HL-60 (cell line): ENCODE results near the gene CFTR.
"Not testable (repeated sequence)": the region's sequence is repeated elsewhere in the genome, so short reads cannot be mapped to it uniquely, and the experiment has no call there.

Experiments used
- DNase-seq, 2 experiments: peaks; one replicate each; pipeline ENCODE4 v3.0.0-alpha.2; 2010 to 2020; ENCODE audit warnings: low read depth in 1 of 2, low spot score in 1 of 2
- H3K27ac ChIP-seq: fragments of 250-450 bp; sonication (Bioruptor Pico); replicated peaks from 2 replicates; pipeline ENCODE4 v1.5.1; 2020; ENCODE audit warnings: mild to moderate bottlenecking, moderate library complexity
- H3K27me3 ChIP-seq: fragments of 250-450 bp; sonication (Bioruptor Pico); 2 replicates; pipeline ENCODE4 v1.5.1; 2021; ENCODE audit warnings: mild to moderate bottlenecking, moderate library complexity; ENCODE audit not compliant: insufficient read depth, poor library complexity, severe bottlenecking
- H3K4me3 ChIP-seq: replicated peaks from 2 replicates; pipeline ENCODE4 v1.5.1; 2011; ENCODE audit warnings: mild to moderate bottlenecking, control low read depth, low read length; ENCODE audit not compliant: insufficient read depth
- GABPA ChIP-seq: IDR thresholded peaks from 2 replicates; pipeline ENCODE4 v1.6.1; 2012; ENCODE audit warnings: low read depth
- POLR2AphosphoS5 ChIP-seq: IDR thresholded peaks from 2 replicates; pipeline ENCODE4 v1.6.1; 2012; ENCODE audit warnings: low read depth
- SPI1 ChIP-seq: IDR thresholded peaks from 2 replicates; pipeline ENCODE4 v1.6.1; 2012; ENCODE audit warnings: low read depth, mild to moderate bottlenecking, borderline replicate concordance
- TF ChIP-seq, protein P1 (sequence below): IDR thresholded peaks from one replicate; pipeline ENCODE4 v1.5.1; 2011; ENCODE audit warnings: low read length, control low read depth, inconsistent platforms; ENCODE audit not compliant: insufficient read depth
- TF ChIP-seq, protein P2 (sequence below): IDR thresholded peaks from 2 replicates; pipeline ENCODE4 v1.6.1; 2012; ENCODE audit warnings: low read depth; ENCODE audit not compliant: insufficient replicate concordance

CFTR gene

DNA sequence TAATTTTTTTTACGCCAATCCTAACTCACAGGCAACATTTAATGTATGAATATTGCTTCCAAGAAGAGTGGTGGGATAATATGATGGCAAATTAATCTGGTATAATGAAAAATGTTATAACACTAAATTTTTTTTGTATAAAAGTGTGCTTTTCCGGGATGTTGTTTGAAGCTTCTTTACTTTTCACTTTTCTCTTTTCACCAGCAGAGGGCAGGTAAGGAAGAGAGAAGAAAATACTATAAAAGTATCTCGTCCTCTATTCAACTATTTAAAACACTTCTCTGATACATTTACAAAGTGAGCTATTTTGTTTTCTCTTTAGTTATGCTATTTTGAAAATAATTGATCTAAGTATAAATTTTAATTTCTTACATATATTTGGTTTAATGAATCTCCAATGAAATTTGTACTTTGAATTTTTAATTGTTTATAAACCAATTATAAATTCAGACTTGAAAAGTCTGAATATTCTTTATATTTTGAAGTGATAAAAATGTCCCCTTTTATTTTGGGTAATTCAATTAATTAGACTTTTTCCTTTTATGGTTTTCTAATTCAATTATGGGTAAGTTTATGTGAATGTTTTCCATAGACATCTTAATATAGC lies 20.7 kb upstream of the CFTR start:
- H3K4me3 ChIP-seq, result no peak overlapping the region
- TF ChIP-seq SPI1, result no peak
- TF ChIP-seq, protein P1, sequence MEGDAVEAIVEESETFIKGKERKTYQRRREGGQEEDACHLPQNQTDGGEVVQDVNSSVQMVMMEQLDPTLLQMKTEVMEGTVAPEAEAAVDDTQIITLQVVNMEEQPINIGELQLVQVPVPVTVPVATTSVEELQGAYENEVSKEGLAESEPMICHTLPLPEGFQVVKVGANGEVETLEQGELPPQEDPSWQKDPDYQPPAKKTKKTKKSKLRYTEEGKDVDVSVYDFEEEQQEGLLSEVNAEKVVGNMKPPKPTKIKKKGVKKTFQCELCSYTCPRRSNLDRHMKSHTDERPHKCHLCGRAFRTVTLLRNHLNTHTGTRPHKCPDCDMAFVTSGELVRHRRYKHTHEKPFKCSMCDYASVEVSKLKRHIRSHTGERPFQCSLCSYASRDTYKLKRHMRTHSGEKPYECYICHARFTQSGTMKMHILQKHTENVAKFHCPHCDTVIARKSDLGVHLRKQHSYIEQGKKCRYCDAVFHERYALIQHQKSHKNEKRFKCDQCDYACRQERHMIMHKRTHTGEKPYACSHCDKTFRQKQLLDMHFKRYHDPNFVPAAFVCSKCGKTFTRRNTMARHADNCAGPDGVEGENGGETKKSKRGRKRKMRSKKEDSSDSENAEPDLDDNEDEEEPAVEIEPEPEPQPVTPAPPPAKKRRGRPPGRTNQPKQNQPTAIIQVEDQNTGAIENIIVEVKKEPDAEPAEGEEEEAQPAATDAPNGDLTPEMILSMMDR, result peak; percentile 4
- no peak overlapping the region for H3K27ac ChIP-seq
- no peaks in the 10 kb centered on the region for H3K27me3 ChIP-seq
- DNase-seq, result no peak

DNA sequence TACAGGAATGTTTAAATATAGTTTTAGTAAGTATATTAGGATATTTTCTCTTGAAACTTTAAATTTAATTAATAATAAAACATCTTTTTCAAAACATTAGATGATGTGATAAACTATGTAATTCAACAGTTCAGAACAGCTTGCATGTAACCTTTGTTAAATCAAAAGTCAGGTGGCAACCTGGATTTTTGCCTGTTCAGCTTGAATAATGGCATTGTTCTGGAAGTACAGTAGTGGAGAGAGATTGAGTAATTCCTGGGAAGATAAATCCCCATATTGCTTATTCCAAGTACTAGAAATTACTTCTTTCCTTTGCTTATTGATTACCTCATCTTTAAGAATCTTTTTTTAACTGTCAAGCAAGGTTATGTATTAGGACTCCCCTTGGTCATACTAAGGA lies 20.1 kb upstream of the CFTR start:
- TF ChIP-seq, protein P2, sequence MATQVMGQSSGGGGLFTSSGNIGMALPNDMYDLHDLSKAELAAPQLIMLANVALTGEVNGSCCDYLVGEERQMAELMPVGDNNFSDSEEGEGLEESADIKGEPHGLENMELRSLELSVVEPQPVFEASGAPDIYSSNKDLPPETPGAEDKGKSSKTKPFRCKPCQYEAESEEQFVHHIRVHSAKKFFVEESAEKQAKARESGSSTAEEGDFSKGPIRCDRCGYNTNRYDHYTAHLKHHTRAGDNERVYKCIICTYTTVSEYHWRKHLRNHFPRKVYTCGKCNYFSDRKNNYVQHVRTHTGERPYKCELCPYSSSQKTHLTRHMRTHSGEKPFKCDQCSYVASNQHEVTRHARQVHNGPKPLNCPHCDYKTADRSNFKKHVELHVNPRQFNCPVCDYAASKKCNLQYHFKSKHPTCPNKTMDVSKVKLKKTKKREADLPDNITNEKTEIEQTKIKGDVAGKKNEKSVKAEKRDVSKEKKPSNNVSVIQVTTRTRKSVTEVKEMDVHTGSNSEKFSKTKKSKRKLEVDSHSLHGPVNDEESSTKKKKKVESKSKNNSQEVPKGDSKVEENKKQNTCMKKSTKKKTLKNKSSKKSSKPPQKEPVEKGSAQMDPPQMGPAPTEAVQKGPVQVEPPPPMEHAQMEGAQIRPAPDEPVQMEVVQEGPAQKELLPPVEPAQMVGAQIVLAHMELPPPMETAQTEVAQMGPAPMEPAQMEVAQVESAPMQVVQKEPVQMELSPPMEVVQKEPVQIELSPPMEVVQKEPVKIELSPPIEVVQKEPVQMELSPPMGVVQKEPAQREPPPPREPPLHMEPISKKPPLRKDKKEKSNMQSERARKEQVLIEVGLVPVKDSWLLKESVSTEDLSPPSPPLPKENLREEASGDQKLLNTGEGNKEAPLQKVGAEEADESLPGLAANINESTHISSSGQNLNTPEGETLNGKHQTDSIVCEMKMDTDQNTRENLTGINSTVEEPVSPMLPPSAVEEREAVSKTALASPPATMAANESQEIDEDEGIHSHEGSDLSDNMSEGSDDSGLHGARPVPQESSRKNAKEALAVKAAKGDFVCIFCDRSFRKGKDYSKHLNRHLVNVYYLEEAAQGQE, result no peak
- TF ChIP-seq SPI1 (no peak), GABPA (no peak), POLR2AphosphoS5 (no peak)
- TF ChIP-seq, protein P1, result no peak
- Histone ChIP-seq H3K27me3 (no peaks in the 10 kb centered on the region), H3K4me3 (no peak overlapping the region), H3K27ac (no peak overlapping the region)
- DNase-seq, result no peak

DNA sequence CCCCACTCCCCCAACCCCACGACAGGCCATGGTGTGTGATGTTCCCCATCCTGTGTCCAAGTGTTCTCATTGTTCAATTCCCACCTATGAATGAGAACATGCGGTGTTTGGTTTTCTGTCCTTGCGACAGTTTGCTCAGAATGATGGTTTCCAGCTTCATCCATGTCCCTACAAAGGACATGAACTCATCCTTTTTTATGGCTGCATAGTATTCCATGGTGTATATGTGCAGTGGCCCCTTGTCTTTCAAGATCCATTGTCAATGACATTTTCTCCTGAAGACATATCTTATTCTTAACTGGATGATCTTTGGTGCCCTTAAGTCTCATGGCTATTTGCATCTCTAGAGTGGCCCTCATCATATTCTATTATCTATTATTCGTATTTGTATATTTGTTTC lies 19.0 kb upstream of the CFTR start:
- not testable (repeated sequence) for H3K4me3 ChIP-seq, H3K27me3 ChIP-seq, DNase-seq, H3K27ac ChIP-seq

DNA sequence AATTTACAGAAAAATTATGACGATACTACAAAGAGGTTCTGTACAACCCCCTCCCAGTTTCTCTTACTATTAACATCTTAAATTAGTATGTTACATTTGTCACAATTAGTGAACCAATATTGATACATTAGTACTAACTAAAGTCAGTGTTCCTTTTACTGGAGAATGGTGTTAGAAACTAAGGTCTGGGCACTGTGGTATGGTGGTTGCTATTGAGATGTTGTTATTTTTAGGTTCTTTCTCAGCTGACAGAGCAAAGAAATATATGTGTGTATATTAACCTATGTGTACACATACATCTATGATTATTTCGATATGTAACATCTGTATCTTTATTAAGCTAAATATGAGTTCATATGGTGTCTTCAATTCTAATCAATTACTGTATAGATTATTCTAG lies 11.7 kb upstream of the CFTR start:
- H3K27me3 ChIP-seq, result no peaks in the 10 kb centered on the region
- no peak overlapping the region for H3K4me3 ChIP-seq
- TF ChIP-seq, protein P1, result no peak
- TF ChIP-seq POLR2AphosphoS5 (no peak), GABPA (no peak), SPI1 (no peak)
- TF ChIP-seq, protein P2, result no peak
- DNase-seq, result no peak
- H3K27ac ChIP-seq, result no peak overlapping the region
